ENCODE data around the gene ARHGEF12. TPM values are rescaled to one million over a fixed set of nuclear protein-coding genes. Genes with fewer than 3 reads are reported as not detected.

The ARHGEF12 gene
- total RNA-seq = 100 to 1,000 TPM in 2 of 4 donors, 10 to 100 TPM in 2; 75.9 to 116 (median 94.3) TPM

- Histone ChIP-seq H3K36me3 (no peaks in the 10 kb centered on the region), H3K9me3 (no peaks in the 10 kb centered on the region), H3K27me3 (no peaks in the 10 kb centered on the region), H3K27ac (peak within 1 kb of the TSS; percentile 94 to 100 (median 98)), H3K4me3 (peak within 1 kb of the TSS; percentile 72 to 99 (median 82)), H3K4me1 (peaks cover 7 to 46% (median 36%) of the 10 kb centered on the region in 4 donors)
- intact Hi-C loops (cut with DNase I; ENCODE audit: low total_unique reads) = loop anchor here (2.0 kb wide), 1 partner anchor 95 kb away; no protein-coding TSS in a partner anchor
- in situ Hi-C loops (cut with MboI; ENCODE audit: low pct_ligation_motif_present in 1 of 4, low pct_unique_long_range_greater_than_20kb in 1 of 4, low sequenced_read_pairs in 3 of 4) = loop anchor here in 1 of 4 donors (25.0 kb wide), 1 partner anchor 101 kb away; no protein-coding TSS in a partner anchor
- TF ChIP-seq EP300 (IDR thresholded peaks at IDR 0.05; ENCODE audit: low read depth) = no peak
- peak; percentile 79 for TF ChIP-seq POLR2A (IDR thresholded peaks at IDR 0.05)
- peak in 4 of 5 experiments; percentile 1 to 30 (median 18) for TF ChIP-seq CTCF (IDR thresholded peaks at IDR 0.05)
- TF ChIP-seq POLR2AphosphoS5 (IDR thresholded peaks at IDR 0.05) = peak; percentile 31 to 80 (median 77)
- DNase-seq = peak; percentile 96
- 1% methylated on average over 65 of the region's 92 CpGs; no CpG with 5 or more reads in 1 of the 2 donors for WGBS, 2 donors (ENCODE audit: low coverage in 1 of 2)
These were observed at the start of gene ARHGEF12 for GRCh38 chr11:120335908-120336640. TSS of gene ARHGEF12 (plus strand) at chr11:120336413. CDS start at chr11:120337244, 831 bp downstream.

- intact Hi-C loops (cut with DNase I; ENCODE audit: low total_unique reads) = no loop called here
- Histone ChIP-seq H3K9me3 (no peaks in the 10 kb centered on the region), H3K4me1 (no peaks in the 10 kb centered on the region), H3K27me3 (peaks cover 5% of the 10 kb centered on the region), H3K4me3 (no peak overlapping the region), H3K27ac (no peak overlapping the region), H3K36me3 (no peaks in the 10 kb centered on the region)
- 69 to 70% methylated on average over 2 of the region's 2 CpGs for WGBS, 2 donors (ENCODE audit: low coverage in 1 of 2)
- in situ Hi-C loops (cut with MboI; ENCODE audit: low pct_ligation_motif_present in 1 of 4, low pct_unique_long_range_greater_than_20kb in 1 of 4, low sequenced_read_pairs in 3 of 4) = loop anchor here in 1 of 4 donors (25.0 kb wide), 1 partner anchor 301 kb away; no protein-coding TSS in a partner anchor
- no peak for DNase-seq
- TF ChIP-seq POLR2AphosphoS5 (IDR thresholded peaks at IDR 0.05) = no peak
- TF ChIP-seq POLR2A (IDR thresholded peaks at IDR 0.05) = no peak
- no peak for TF ChIP-seq EP300 (IDR thresholded peaks at IDR 0.05; ENCODE audit: low read depth)
- no peak for TF ChIP-seq CTCF (IDR thresholded peaks at IDR 0.05)
These were observed 48.2 kb upstream of the ARHGEF12 start for GRCh38 chr11:120288021-120288420.

GRCh38 chr11:120289426-120289825 is 46.8 kb upstream of the ARHGEF12 start:
- intact Hi-C loops (cut with DNase I; ENCODE audit: low total_unique reads) (no loop called here), in situ Hi-C loops (cut with MboI; ENCODE audit: low pct_ligation_motif_present in 1 of 4, low pct_unique_long_range_greater_than_20kb in 1 of 4, low sequenced_read_pairs in 3 of 4) (loop anchor here in 1 of 4 donors (25.0 kb wide), 1 partner anchor 302 kb away; no protein-coding TSS in a partner anchor)
- TF ChIP-seq POLR2AphosphoS5 (IDR thresholded peaks at IDR 0.05) (no peak), CTCF (IDR thresholded peaks at IDR 0.05) (no peak), EP300 (IDR thresholded peaks at IDR 0.05; ENCODE audit: low read depth) (no peak), POLR2A (IDR thresholded peaks at IDR 0.05) (no peak)
- Histone ChIP-seq H3K27me3 (peaks cover 5% of the 10 kb centered on the region), H3K27ac (no peak overlapping the region), H3K4me3 (no peak overlapping the region), H3K36me3 (no peaks in the 10 kb centered on the region), H3K4me1 (no peaks in the 10 kb centered on the region), H3K9me3 (no peaks in the 10 kb centered on the region)
- DNase-seq = no peak
- 83 to 90% methylated on average over 9 of the region's 9 CpGs for WGBS, 2 donors (ENCODE audit: low coverage in 1 of 2)

GRCh38 chr11:120290956-120291355 is 45.3 kb upstream of the ARHGEF12 start:
- Histone ChIP-seq H3K9me3 (no peaks in the 10 kb centered on the region), H3K4me1 (peaks cover 0 to 8% (median 0%) of the 10 kb centered on the region in 4 donors), H3K27me3 (peaks cover 5% of the 10 kb centered on the region), H3K27ac (no peak overlapping the region), H3K36me3 (no peaks in the 10 kb centered on the region), H3K4me3 (no peak overlapping the region)
- in situ Hi-C loops (cut with MboI; ENCODE audit: low pct_ligation_motif_present in 1 of 4, low pct_unique_long_range_greater_than_20kb in 1 of 4, low sequenced_read_pairs in 3 of 4) = loop anchor here in 3 of 4 donors (10.0 to 25.0 kb wide), 3 partner anchors 56 to 304 kb away; no protein-coding TSS in a partner anchor
- no peak for DNase-seq
- 45 to 60% methylated on average over 1 to 3 of the region's 3 CpGs for WGBS, 2 donors (ENCODE audit: low coverage in 1 of 2)
- TF ChIP-seq POLR2AphosphoS5 (IDR thresholded peaks at IDR 0.05) = no peak
- intact Hi-C loops (cut with DNase I; ENCODE audit: low total_unique reads) = no loop called here

Measured in transverse colon (tissue), 4 donors.